HepG2 (cell line): ENCODE data around the gene MIEF1. TPM values are rescaled to one million over a fixed set of nuclear protein-coding genes. Genes with fewer than 3 reads are reported as not detected.
A peak's percentile ranks its signal among the peaks of the same experiment; 100 is the strongest.

ENCODE experiments used
- ATAC-seq: fragments of 200-7000 bp; cut with Tn5 transposase; 3 replicates; pipeline ENCODE4 v1.9.1; 2020; ENCODE audit warnings: mild to moderate bottlenecking, moderate library complexity
- BruUV-seq: library from RNA; stranded (reverse); fragments of 400-500 nt; replicated peaks from 2 replicates; lab custom pipeline; 2021; lab: Mats Ljungman, UMichigan
- CTCF ChIA-PET: fragments of 300-600 bp; formaldehyde crosslinking; extraction: SDS; loops from one replicate; lab custom pipeline; 2021; ENCODE audit warnings: low total read pairs, inconsistent platforms, low intra/inter-chr PET ratio; lab: Yijun Ruan, JAX
- POLR2A ChIA-PET: fragments of 350-600 bp; sonication (Branson Sonifier 250); formaldehyde crosslinking; loops from one replicate; lab custom pipeline; 2020; ENCODE audit warnings: antibody characterized with exemption, inconsistent platforms; lab: Yijun Ruan, JAX
- DNase-seq: peaks from one replicate; pipeline ENCODE4 v3.0.0-alpha.2; 2015; ENCODE audit warnings: low spot score
- FAIRE-seq: peaks from 3 replicates; lab custom pipeline; 2011; peaks lifted over from hg19 to GRCh38; lab: Jason Lieb, UNC
- H2AFZ ChIP-seq: one replicate; pipeline ENCODE4 v1.6.1; 2011; ENCODE audit warnings: low read length, inconsistent platforms
- H3K27ac ChIP-seq: fragments of 300-600 bp; 3 replicates; pipeline ENCODE4 v1.8.0; 2011; ENCODE audit warnings: mixed run types, mild to moderate bottlenecking, mixed read lengths, low read length, inconsistent platforms; ENCODE audit not compliant: insufficient read depth; ENCODE audit errors: extremely low read length
- H3K27me3 ChIP-seq, 2 experiments: fragments of 200-600 bp in 1 of 2; 2 replicates in 1 of 2; 3 replicates in 1 of 2; pipeline versions ENCODE4 v1.6.0 to v1.8.0; 2011; ENCODE audit warnings: low read length in 2 of 2, mild to moderate bottlenecking in 2 of 2, moderate library complexity in 2 of 2, inconsistent platforms in 1 of 2; ENCODE audit not compliant: insufficient read depth in 2 of 2, control insufficient read depth in 1 of 2
- H3K36me3 ChIP-seq, 2 experiments: fragments of 200-600 bp in 1 of 2; replicated peaks in 1 of 2; 2 replicates in 1 of 2; 3 replicates in 1 of 2; pipeline versions ENCODE4 v1.5.1 to v1.8.0; 2011; ENCODE audit warnings: low read length in 2 of 2, inconsistent platforms in 1 of 2; ENCODE audit not compliant: insufficient read depth in 2 of 2, control insufficient read depth in 1 of 2
- H3K4me1 ChIP-seq: 2 replicates; pipeline ENCODE4 v1.5.1; 2012; ENCODE audit warnings: low read length, inconsistent platforms; ENCODE audit not compliant: insufficient read depth
- H3K4me2 ChIP-seq: 2 replicates; pipeline ENCODE4 v1.6.0; 2011; ENCODE audit warnings: low read depth, low read length, inconsistent platforms
- H3K4me3 ChIP-seq, 3 experiments: fragments of 200-600 bp in 1 of 3; sonication (generic), shearing (Covaris generic) in 1 of 3; replicated peaks in 1 of 3; 2 replicates each; pipeline ENCODE4 v1.5.1; 2011 to 2016; ENCODE audit warnings: low read length in 3 of 3, inconsistent platforms in 2 of 3, low read depth in 2 of 3, mild to moderate bottlenecking in 2 of 3, control low read depth in 1 of 3, mixed read lengths in 1 of 3; ENCODE audit not compliant: insufficient read depth in 1 of 3
- H3K79me2 ChIP-seq: one replicate; pipeline ENCODE4 v1.6.1; 2011; ENCODE audit warnings: low read length, inconsistent platforms; ENCODE audit not compliant: insufficient read depth
- H3K9ac ChIP-seq: 2 replicates; pipeline ENCODE4 v1.6.0; 2011; ENCODE audit warnings: mild to moderate bottlenecking, low read depth, low read length, inconsistent platforms; ENCODE audit not compliant: insufficient read depth
- H3K9me3 ChIP-seq: 2 replicates; pipeline ENCODE4 v1.5.1; 2012; ENCODE audit warnings: mild to moderate bottlenecking, low read length
- H4K20me1 ChIP-seq: 2 replicates; pipeline ENCODE4 v1.6.0; 2011; ENCODE audit warnings: inconsistent platforms, mild to moderate bottlenecking, low read length, moderate library complexity; ENCODE audit not compliant: insufficient read depth
- ADNP ChIP-seq: sonication (generic); formaldehyde crosslinking; IDR thresholded peaks from 2 replicates; pipeline ENCODE4 v1.4.0; 2020; ENCODE audit warnings: missing genetic modification reagents
- ATRX ChIP-seq: sonication (generic); formaldehyde crosslinking; IDR thresholded peaks from 2 replicates; pipeline ENCODE4 v1.4.0; 2020; ENCODE audit warnings: missing genetic modification reagents, borderline replicate concordance
- ELF1 ChIP-seq: sonication (generic); formaldehyde crosslinking; IDR thresholded peaks from 2 replicates; pipeline ENCODE4 v1.4.0; 2020; ENCODE audit warnings: missing genetic modification reagents
- HDAC6 ChIP-seq: fragments of 200-600 bp; sonication (generic); IDR thresholded peaks from 2 replicates; pipeline ENCODE4 v1.7.0; 2017; ENCODE audit warnings: mild to moderate bottlenecking, antibody characterized with exemption, low read length, low read depth
- HMG20B ChIP-seq: conservative IDR thresholded peaks from 2 replicates; pipeline ENCODE4 v1.6.1; 2016; ENCODE audit warnings: missing genetic modification reagents, missing compliant biosample characterization
- NFYC ChIP-seq: IDR thresholded peaks from 2 replicates; pipeline ENCODE4 v1.6.1; 2016; ENCODE audit warnings: missing genetic modification reagents, missing compliant biosample characterization
- PITX1 ChIP-seq: sonication (generic); formaldehyde crosslinking; IDR thresholded peaks from 2 replicates; pipeline ENCODE4 v1.5.1; 2020; ENCODE audit warnings: mild to moderate bottlenecking, missing genetic modification reagents
- RFXAP ChIP-seq: sonication (generic); formaldehyde crosslinking; IDR thresholded peaks from 2 replicates; pipeline ENCODE4 v1.4.0; 2020; ENCODE audit warnings: missing genetic modification reagents, borderline replicate concordance
- SNAI1 ChIP-seq: sonication (generic); formaldehyde crosslinking; IDR thresholded peaks from 2 replicates; pipeline ENCODE4 v1.5.0; 2020; ENCODE audit warnings: mild to moderate bottlenecking, missing genetic modification reagents, borderline replicate concordance
- SNAPC4 ChIP-seq: sonication (generic); formaldehyde crosslinking; IDR thresholded peaks from 2 replicates; pipeline ENCODE4 v1.4.0; 2020; ENCODE audit warnings: mild to moderate bottlenecking, missing genetic modification reagents
- ZFX ChIP-seq: sonication (generic); formaldehyde crosslinking; IDR thresholded peaks from 2 replicates; pipeline ENCODE4 v1.4.0; 2020; ENCODE audit warnings: mild to moderate bottlenecking, low read depth, missing genetic modification reagents, moderate library complexity
- ZMYM3 ChIP-seq: sonication (generic); formaldehyde crosslinking; IDR thresholded peaks from 2 replicates; pipeline ENCODE4 v1.5.1; 2020; ENCODE audit warnings: mild to moderate bottlenecking, missing genetic modification reagents
- ZNF136 ChIP-seq: sonication (generic); formaldehyde crosslinking; IDR thresholded peaks from 2 replicates; pipeline ENCODE4 v1.8.1; 2022; ENCODE audit warnings: low read depth, mild to moderate bottlenecking, moderate library complexity, missing genetic modification reagents
- ZNF737 ChIP-seq: sonication (generic); formaldehyde crosslinking; IDR thresholded peaks from 2 replicates; pipeline ENCODE4 v1.5.0; 2020; ENCODE audit warnings: missing genetic modification reagents, mild to moderate bottlenecking, borderline replicate concordance
- ZNF766 ChIP-seq: sonication (generic); formaldehyde crosslinking; IDR thresholded peaks from 2 replicates; pipeline ENCODE4 v1.5.0; 2020; ENCODE audit warnings: missing genetic modification reagents, borderline replicate concordance
- ZNF782 ChIP-seq: sonication (generic); formaldehyde crosslinking; IDR thresholded peaks from 2 replicates; pipeline ENCODE4 v1.4.0; 2020; ENCODE audit warnings: missing genetic modification reagents, mild to moderate bottlenecking, borderline replicate concordance
- ZNF816 ChIP-seq: sonication (generic); formaldehyde crosslinking; IDR thresholded peaks from 2 replicates; pipeline ENCODE4 v1.8.0; 2022; ENCODE audit warnings: missing genetic modification reagents, mild to moderate bottlenecking, borderline replicate concordance
- ZNF850 ChIP-seq: sonication (generic); formaldehyde crosslinking; conservative IDR thresholded peaks from 2 replicates; pipeline ENCODE4 v1.9.0; 2021; ENCODE audit warnings: mild to moderate bottlenecking, missing genetic modification reagents
- WGBS: methylation state at CpG from one replicate; pipeline ENCODE4 v1.1.6; 2017; ENCODE audit warnings: low lambda C conversion rate; 5-methylcytosine and 5-hydroxymethylcytosine counted together
- in situ Hi-C: cut with HindIII; loops from 2 replicates; pipeline ENCODE4 v1.10.0; 2017; ENCODE audit warnings: low pct_unique_long_range_greater_than_20kb; ENCODE audit not compliant: extremely low pct_ligation_motif_present
- intact Hi-C: fragments of 100-400 bp; cut with micrococcal nuclease; formaldehyde crosslinking; loops from one replicate; pipeline ENCODE4 v1.10.0; 2022; ENCODE audit not compliant: unreplicated experiment
- polyA plus RNA-seq, 8 experiments: library from polyadenylated mRNA; depleted of rRNA in 3 of 8; stranded (reverse) in 7 of 8; unstranded in 1 of 8; fragments of >200 nt; fragmentation: Illumina TruSeq in 4 of 8; extraction: Trizol in 4 of 8; gene quantifications; 2 replicates each; pipeline versions ENCODE4 v1.2.1 to v1.2.3, GENCODE V29; 2011 to 2016; ENCODE audit warnings: low read depth in 4 of 8, missing spikeins in 1 of 8, mixed read lengths in 1 of 8; ENCODE audit not compliant: insufficient read depth in 1 of 8
- total RNA-seq, 5 experiments: library from RNA; depleted of rRNA; stranded (reverse); fragments of >200 nt; fragmentation: Illumina TruSeq; extraction: Trizol; gene quantifications; 2 replicates each; pipeline ENCODE4 v1.2.3, GENCODE V29; 2016; ENCODE audit warnings: low read depth in 1 of 5
- TF ChIP-seq, protein P1 (sequence below): IDR thresholded peaks from 2 replicates; pipeline ENCODE4 v1.6.1; 2016; ENCODE audit warnings: missing compliant biosample characterization, missing genetic modification reagents, borderline replicate concordance

MIEF1 gene
- total and polyA plus RNA-seq, 2 of the 13 experiments (the other 11 are each of a cell fraction or from before 2014, with no cell fraction given) = 21.7 to 34.8 TPM

- TF ChIP-seq ZFX (CRISPR knock-in tag) = peak; percentile 93
- TF ChIP-seq ZNF136 (CRISPR knock-in tag) = no peak
- no peak for TF ChIP-seq HDAC6
- no peak for TF ChIP-seq ZNF850
- peak; percentile 18; the same call in 1 of the 2 replicates for TF ChIP-seq PITX1 (CRISPR knock-in tag)
These were observed at the start of gene MIEF1 (continued) for GRCh38 chr22:39502109-39502788.

DNA sequence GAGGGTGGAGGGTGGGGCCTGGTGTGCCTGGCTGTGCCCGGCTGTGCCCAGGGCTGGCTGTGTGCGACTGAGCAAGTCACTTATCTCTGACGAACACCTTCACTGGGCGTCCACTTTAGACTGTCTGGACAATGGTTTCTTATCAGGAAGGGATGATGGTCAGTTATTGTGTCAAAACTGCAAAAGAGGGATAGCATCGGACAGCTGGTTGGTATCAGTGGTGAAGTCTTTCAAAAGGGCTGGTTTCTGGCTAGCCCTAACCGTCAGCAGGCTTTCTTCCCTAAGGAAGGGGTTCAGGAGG is 49.4 kb upstream of the MIEF1 start:
- H3K36me3 ChIP-seq = no peaks in the 10 kb centered on the region
- no peak overlapping the region for H3K4me2 ChIP-seq
- no peaks in the 10 kb centered on the region for H3K9me3 ChIP-seq
- peaks cover 5 to 64% of the 10 kb centered on the region in 2 experiments; a peak in 4 of 5 replicates for H3K27me3 ChIP-seq
- no peak overlapping the region for H3K4me3 ChIP-seq
- no peak overlapping the region for H2AFZ ChIP-seq
- H3K4me1 ChIP-seq = peaks cover 11% of the 10 kb centered on the region
- POLR2A ChIA-PET = no interaction called here
- WGBS = 28% methylated on average over 3 of the region's 6 CpGs
- H3K27ac ChIP-seq = no peak overlapping the region
- BruUV-seq = no TSS peak
- no peak for FAIRE-seq
- ATAC-seq = no peak
- intact Hi-C loops (no loop called here), in situ Hi-C loops (no loop called here)
- H3K9ac ChIP-seq = no peak overlapping the region
- DNase-seq = no peak
- H4K20me1 ChIP-seq = no peaks in the 10 kb centered on the region
- TF ChIP-seq ZNF782 (CRISPR knock-in tag) = no peak
- no peak for TF ChIP-seq ZNF766 (CRISPR knock-in tag)
- TF ChIP-seq, protein P1, sequence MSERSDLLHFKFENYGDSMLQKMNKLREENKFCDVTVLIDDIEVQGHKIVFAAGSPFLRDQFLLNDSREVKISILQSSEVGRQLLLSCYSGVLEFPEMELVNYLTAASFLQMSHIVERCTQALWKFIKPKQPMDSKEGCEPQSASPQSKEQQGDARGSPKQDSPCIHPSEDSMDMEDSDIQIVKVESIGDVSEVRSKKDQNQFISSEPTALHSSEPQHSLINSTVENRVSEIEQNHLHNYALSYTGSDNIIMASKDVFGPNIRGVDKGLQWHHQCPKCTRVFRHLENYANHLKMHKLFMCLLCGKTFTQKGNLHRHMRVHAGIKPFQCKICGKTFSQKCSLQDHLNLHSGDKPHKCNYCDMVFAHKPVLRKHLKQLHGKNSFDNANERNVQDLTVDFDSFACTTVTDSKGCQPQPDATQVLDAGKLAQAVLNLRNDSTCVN (CRISPR knock-in tag) = no peak
- TF ChIP-seq ELF1 = no peak
- no peak for TF ChIP-seq NFYC
- no peak for TF ChIP-seq ZMYM3 (CRISPR knock-in tag)
- no peak for TF ChIP-seq ATRX (CRISPR knock-in tag)
- no peak for TF ChIP-seq ZNF816
- TF ChIP-seq RFXAP = no peak
- TF ChIP-seq SNAPC4 (CRISPR knock-in tag) = no peak
- no peak for TF ChIP-seq SNAI1 (CRISPR knock-in tag)
- TF ChIP-seq ADNP = no peak
- no peak for TF ChIP-seq ZNF737 (CRISPR knock-in tag)
- no peak for TF ChIP-seq HMG20B (CRISPR knock-in tag)
- TF ChIP-seq, all 625 proteins: peak for 0
- CTCF ChIA-PET = no interaction called here
- no peaks in the 10 kb centered on the region for H3K79me2 ChIP-seq
